Psoas muscle (tissue), 8 donors: ENCODE measurements around the gene TP53I3. TPM values are rescaled to one million over a fixed set of nuclear protein-coding genes. Genes with fewer than 3 reads are reported as not detected.
A peak's percentile ranks its signal among the peaks of the same experiment; 100 is the strongest.

Experiments used
- ATAC-seq, 4 donors: fragments of 200-7000 bp; cut with Tn5 transposase; one replicate each; pipeline ENCODE4 v1.9.1; 2020; ENCODE audit warnings: moderate library complexity in 3 of 4, mild to moderate bottlenecking in 2 of 4
- DNase-seq, 2 donors: peaks; one replicate each; pipeline ENCODE4 v3.0.0-alpha.2; 2020
- H3K27ac ChIP-seq: fragments of 200-600 bp; one replicate; pipeline ENCODE4 v1.8.0; 2022
- H3K27me3 ChIP-seq, 3 donors: fragments of 200-600 bp in 1 of 3; one replicate each; pipeline versions ENCODE4 v1.6.1 to v1.8.0; 2013 to 2022; ENCODE audit warnings: low read length in 2 of 3, mild to moderate bottlenecking in 2 of 3, moderate library complexity in 1 of 3; ENCODE audit not compliant: insufficient read depth in 3 of 3
- H3K36me3 ChIP-seq, 2 donors: fragments of 200-600 bp in 1 of 2; one replicate each; pipeline versions ENCODE4 v1.6.1 to v1.8.0; 2013 to 2022; ENCODE audit warnings: low read depth in 1 of 2, mild to moderate bottlenecking in 1 of 2, moderate library complexity in 1 of 2; ENCODE audit not compliant: insufficient read depth in 1 of 2
- H3K4me1 ChIP-seq: fragments of 200-600 bp; one replicate; pipeline ENCODE4 v1.8.0; 2022
- H3K4me3 ChIP-seq: fragments of 200-600 bp; one replicate; pipeline ENCODE4 v1.8.0; 2022; ENCODE audit warnings: mild to moderate bottlenecking
- H3K9me3 ChIP-seq: fragments of 200-600 bp; one replicate; pipeline ENCODE4 v1.8.0; 2022
- CTCF ChIP-seq: fragments of 200-600 bp; IDR thresholded peaks from one replicate; pipeline ENCODE4 v1.8.0; 2022; ENCODE audit warnings: antibody characterized with exemption
- WGBS, 3 donors: extraction: QIAGEN DNeasy Blood & Tissue Kit; methylation state at CpG; one replicate each; pipeline versions ENCODE4 v1.1.6 to v1.1.7; 2013; 5-methylcytosine and 5-hydroxymethylcytosine counted together
- intact Hi-C, 2 donors: fragments of 100-400 bp; cut with DNase I; formaldehyde crosslinking; loops; one replicate each; pipeline versions ENCODE4 v1.11.0 to v1.14.2; 2022
- polyA plus RNA-seq, 3 donors: library from polyadenylated mRNA; stranded (reverse); fragments of 200-250 nt; gene quantifications; one replicate each; pipeline ENCODE4 v1.2.3, GENCODE V29; 2013
- total RNA-seq, 4 donors: library from RNA; stranded (reverse); fragmentation: NEBNext Ultra II Directional in 2 of 4; extraction: Animal tissue kit (Norgen Biotek cat#: 25700) in 2 of 4; gene quantifications; one replicate each; pipeline versions ENCODE4 v1.2.1 to v1.2.4, GENCODE V29; 2021 to 2023
- donor health status: healthy with polysubstance abuse.
- donor health status: DM: no; HTN: no; CAD: no; lungs with moderate emphysema.
- donor health status: Bipolar disorder and iron deficiency.
- donor health status: healthy.
- donor health status: DM: yes; HTN: yes; CAD: no.
- donor health status: DM: no; HTN: no; CAD: no.
- donor health status: DM: no; HTN: no; CAD: no.
- donor health status: DM: yes; HTN: yes; CAD: no.

Gene TP53I3
- total and polyA plus RNA-seq, 7 donors = 1.3 to 5.6 (median 3.2) TPM

GRCh38 chr2:24054366-24055010, 30.1 kb downstream of the TP53I3 start:
- no peak overlapping the region for H3K27ac ChIP-seq
- WGBS, 3 donors = 73 to 79% (median 74%) methylated on average over 8 of the region's 8 CpGs
- H3K4me1 ChIP-seq = peaks cover 6% of the 10 kb centered on the region
- H3K4me3 ChIP-seq = no peak overlapping the region
- no peak for ATAC-seq
- TF ChIP-seq CTCF = no peak
- no peaks in the 10 kb centered on the region for H3K9me3 ChIP-seq
- no peak for DNase-seq
- no peaks in the 10 kb centered on the region for H3K36me3 ChIP-seq
- H3K27me3 ChIP-seq = peaks cover 0 to 6% (median 2%) of the 10 kb centered on the region in 3 donors
- intact Hi-C loops = no loop called here

- ATAC-seq (no peak), DNase-seq (no peak)
- no peaks in the 10 kb centered on the region for H3K36me3 ChIP-seq
- peaks cover 6% of the 10 kb centered on the region for H3K4me1 ChIP-seq
- intact Hi-C loops = no loop called here
- peaks cover 0 to 17% (median 7%) of the 10 kb centered on the region in 3 donors for H3K27me3 ChIP-seq
- no peak overlapping the region for H3K4me3 ChIP-seq
- no peaks in the 10 kb centered on the region for H3K9me3 ChIP-seq
- WGBS, 3 donors = 83 to 95% (median 91%) methylated on average over 1 of the region's 1 CpG
- no peak overlapping the region for H3K27ac ChIP-seq
- TF ChIP-seq CTCF = no peak
Observed at GRCh38 chr2:24052951-24053350, 31.7 kb downstream of the TP53I3 start.

- H3K27ac ChIP-seq = no peak overlapping the region
- no peaks in the 10 kb centered on the region for H3K36me3 ChIP-seq
- DNase-seq = no peak
- no peak for TF ChIP-seq CTCF
- no peak overlapping the region for H3K4me3 ChIP-seq
- H3K9me3 ChIP-seq = no peaks in the 10 kb centered on the region
- 74 to 80% (median 75%) methylated on average over 8 of the region's 8 CpGs for WGBS, 3 donors
- ATAC-seq = no peak
- peaks cover 6% of the 10 kb centered on the region for H3K4me1 ChIP-seq
- intact Hi-C loops = no loop called here
- peaks cover 0 to 17% (median 7%) of the 10 kb centered on the region in 3 donors for H3K27me3 ChIP-seq
Observed at GRCh38 chr2:24051833-24052232, 32.8 kb downstream of the TP53I3 start.

GRCh38 chr2:24050041-24050979, 34.3 kb downstream of the TP53I3 start:
- DNase-seq = peak; percentile 25 to 55

More at GRCh38 chr2:24050041-24050979, 34.3 kb downstream of the TP53I3 start:
- no peak for TF ChIP-seq CTCF
- H3K27me3 ChIP-seq = peaks cover 0 to 17% (median 7%) of the 10 kb centered on the region in 3 donors
- no peak for ATAC-seq
- peak overlapping the region; percentile 75 for H3K4me3 ChIP-seq
- intact Hi-C loops = no loop called here
- 3 to 5% (median 5%) methylated on average over 36 to 47 of the region's 47 CpGs for WGBS, 3 donors
- no peaks in the 10 kb centered on the region for H3K36me3 ChIP-seq
- peaks cover 15% of the 10 kb centered on the region for H3K4me1 ChIP-seq
- H3K27ac ChIP-seq = peak overlapping the region; percentile 16
- no peaks in the 10 kb centered on the region for H3K9me3 ChIP-seq
